Fibroblast of gingiva (primary cell): ENCODE measurements around the gene CUL4A.

Source experiments
- DNase-seq: peaks from one replicate; pipeline ENCODE4 v3.0.0-alpha.2; 2011; ENCODE audit warnings: low read depth

Gene CUL4A

GRCh38 chr13:113179374-113180230 lies 29.8 kb upstream of the CUL4A start:
- DNase-seq: no peak

DNA sequence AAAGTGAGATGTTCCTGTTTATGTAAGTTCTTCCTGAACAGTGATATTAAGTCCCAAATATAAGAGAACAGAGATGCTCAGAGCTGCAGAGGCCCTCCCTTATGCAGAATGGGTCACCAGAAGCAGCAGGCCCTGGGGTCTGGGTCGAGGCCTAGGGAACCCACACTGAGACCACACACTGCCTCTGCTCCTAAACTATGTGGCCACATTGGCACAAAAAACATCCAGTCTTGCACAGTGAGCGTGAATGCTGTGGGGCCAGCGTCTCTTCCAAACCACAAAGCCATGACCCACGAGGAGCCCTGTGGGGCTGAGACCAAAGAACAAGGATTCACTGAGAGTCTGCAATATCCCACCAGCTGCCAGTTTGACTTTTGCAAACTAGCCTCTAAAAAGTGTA lies 27.4 kb upstream of the CUL4A start:
- DNase-seq: peak; percentile 44

DNA sequence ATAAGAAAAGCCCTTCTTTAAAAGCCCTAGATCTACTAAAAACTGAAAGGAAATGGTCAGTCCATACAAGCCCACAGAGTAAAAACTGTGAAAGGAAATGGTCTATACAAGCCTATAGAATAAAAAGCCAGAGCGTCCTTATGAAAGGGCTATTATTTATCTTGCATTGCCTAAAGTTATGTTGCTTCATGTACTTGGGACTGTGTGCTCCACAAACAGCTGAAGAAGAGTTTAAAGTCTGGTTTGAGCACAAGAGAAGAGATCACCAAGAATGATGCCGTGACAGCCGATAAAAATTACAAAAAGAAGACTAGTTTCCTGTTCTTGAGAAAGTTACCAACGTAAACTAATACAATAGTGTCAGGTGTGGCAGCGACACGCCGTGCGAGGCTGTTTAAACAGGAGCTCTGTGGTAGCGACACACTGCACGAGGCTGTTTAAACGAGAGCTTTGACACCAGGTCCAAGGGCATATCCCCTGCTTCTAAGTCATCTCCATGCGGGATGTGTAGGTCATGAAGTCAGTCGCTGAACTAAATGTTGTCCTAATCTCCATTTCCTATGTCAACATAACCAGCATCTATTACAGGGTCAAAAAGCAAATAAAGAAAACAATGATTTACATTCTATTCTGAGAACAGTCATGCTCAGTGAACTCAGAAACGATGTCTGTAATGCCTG lies 25.8 kb upstream of the CUL4A start:
- peak; percentile 25 for DNase-seq

- DNase-seq: no peak
Measured at GRCh38 chr13:113184568-113185440, 24.6 kb upstream of the CUL4A start.

GRCh38 chr13:113186061-113186900 lies 23.1 kb upstream of the CUL4A start:
- no peak for DNase-seq

DNA sequence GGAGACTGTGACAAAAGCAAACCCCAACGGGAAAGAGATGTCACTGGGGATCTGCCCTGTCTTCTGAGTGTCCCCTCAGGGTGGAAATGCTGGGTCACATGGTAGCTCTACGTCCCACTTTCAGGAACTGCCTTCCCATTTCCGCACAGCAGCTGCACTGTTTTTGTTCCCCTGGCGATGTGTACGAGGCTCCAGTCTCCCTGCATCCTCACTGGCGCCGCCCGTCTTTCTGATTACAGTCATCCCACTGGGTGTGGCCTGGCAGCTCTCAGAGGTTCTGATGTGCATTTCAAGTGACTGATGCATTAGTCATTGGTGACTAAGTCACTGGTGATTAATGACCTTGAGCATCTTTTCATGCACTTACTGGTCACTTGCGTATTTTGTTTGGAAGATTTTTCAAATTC lies 22.1 kb upstream of the CUL4A start:
- DNase-seq: peak; percentile 99

- DNase-seq: peak; percentile 67
Measured at GRCh38 chr13:113187883-113188665, 21.3 kb upstream of the CUL4A start.

DNA sequence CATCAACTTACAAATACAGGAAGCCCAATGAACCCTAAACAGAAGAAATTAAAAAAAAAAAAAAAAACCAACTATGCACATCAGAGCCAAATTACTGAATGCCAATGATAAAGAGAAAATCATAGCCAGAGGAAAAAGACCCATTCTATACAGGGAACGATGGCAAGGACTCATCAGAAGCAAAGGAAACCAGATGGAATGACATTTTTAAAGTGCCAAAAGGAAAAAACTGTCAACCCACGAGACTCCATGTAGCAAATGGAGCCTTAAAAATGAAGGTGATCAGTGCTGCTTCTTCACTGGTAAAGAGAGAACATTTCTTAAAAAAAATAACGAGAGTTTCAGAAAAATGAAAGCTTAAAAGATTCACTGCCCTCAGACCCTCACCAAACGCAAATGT lies 19.2 kb upstream of the CUL4A start:
- no peak for DNase-seq

DNA sequence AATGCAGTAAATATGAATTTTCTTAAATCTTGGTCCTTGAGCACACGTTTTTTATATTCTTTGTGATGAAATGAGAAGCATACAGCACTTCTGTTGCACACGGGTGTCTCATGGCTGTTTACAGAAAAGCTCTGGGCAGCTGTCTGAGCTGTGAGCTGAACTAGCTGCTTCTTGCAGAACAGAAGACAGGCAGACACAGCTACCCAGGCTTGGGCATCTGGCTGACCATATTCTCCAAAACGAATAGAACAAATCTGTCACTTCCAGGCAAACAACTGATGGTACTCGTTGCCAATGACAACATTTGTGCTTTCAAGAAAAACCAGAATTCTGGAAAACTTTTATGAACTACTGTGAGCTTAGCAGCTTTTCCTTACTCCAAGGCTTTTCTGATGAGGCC lies 17.1 kb upstream of the CUL4A start:
- DNase-seq: no peak

GRCh38 chr13:113192902-113193301 lies 16.5 kb upstream of the CUL4A start:
- DNase-seq: peak; percentile 67

- DNase-seq: no peak
Measured at GRCh38 chr13:113195360-113195759, 14.1 kb upstream of the CUL4A start.

- no peak for DNase-seq
Measured at GRCh38 chr13:113196970-113197737, 12.3 kb upstream of the CUL4A start.

DNA sequence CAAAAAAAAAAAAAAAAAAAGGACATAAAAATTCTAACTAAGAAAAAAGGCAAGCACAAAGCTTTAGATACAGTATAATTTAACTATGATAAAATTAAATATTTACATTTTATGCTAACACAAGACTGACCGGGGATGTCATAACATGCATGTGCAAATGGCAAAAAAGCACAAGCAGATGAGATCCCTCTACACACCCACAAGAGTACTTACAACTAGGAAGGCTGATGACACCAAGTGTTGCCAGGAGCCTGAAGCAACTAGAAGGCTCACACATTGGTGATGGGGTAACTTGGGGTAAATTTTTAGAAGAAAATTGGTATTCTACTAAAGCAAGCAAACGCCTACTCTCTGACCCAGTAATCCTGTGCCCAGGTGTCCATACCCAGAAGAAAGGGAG lies 7.6 kb upstream of the CUL4A start:
- no peak for DNase-seq

- no peak for DNase-seq
Measured at GRCh38 chr13:113202912-113203311, 6.5 kb upstream of the CUL4A start.

DNA sequence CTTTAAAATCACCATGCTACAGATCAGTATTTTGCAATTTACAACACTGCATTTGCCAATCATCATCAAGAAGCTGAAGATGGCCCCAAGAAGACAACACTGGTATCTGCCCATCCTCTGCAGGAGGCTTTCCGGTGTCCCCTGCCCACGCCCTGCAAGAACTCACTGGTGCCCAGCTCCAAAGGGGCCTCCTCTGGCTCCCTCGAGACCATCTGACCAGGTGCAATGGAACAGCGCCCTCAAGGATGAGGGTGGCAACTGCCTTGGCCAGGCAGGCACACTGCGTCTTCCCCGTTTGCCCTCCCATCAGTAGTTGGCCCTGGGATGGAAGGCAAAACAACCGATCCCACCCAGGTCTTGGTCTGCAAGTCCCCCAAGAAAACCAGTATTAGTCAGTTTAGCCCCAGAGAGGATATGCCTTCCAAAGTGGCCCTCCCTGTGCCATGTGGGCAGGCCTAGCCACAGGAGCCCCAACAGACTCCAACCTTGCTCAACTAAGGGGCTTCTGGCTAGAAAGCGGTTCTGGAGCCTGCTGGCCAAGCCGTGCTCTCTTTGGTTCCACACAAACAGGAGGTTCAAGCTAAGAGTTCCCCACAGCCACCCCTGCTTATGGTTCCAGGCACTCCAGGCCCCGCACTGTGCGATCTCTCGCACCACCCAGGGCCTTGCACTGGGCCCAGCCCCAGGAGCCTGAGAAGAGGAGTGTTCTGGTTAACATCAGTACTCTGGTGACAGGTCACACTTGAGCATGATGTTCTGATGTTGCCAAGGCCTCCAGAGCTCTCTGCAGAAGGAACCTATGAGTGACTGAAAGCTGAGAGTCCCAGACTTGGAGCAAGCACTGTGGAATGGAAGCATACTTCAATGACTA lies 5.7 kb upstream of the CUL4A start:
- no peak for DNase-seq

GRCh38 chr13:113204378-113204734 lies 5.1 kb upstream of the CUL4A start:
- DNase-seq: no peak

DNA sequence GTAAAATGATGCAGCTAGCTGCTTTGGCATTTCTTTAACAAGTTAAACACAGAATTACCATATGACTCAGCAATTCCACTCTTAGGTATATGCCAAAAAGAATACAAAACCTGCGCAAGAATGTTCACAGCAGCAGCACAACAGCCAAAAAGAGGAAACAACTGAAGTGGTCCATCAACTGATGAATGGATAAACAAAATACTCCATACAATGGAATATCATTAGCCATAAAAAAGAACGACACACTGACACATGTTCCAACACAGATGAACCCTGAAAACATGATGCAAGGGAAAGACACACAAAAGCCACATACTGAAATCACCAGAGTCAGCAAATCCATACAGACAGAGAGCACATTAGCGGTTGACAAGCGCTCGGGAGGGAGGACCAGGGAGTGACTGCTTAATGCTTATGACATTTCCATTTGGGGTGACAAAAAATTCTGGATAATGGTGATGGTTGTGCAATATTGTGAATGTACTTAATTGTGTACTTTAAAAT lies 3.9 kb upstream of the CUL4A start:
- DNase-seq: peak; percentile 79

GRCh38 chr13:113207460-113207859 lies 2.0 kb upstream of the CUL4A start:
- no peak for DNase-seq

- peak; percentile 60 for DNase-seq
Measured at GRCh38 chr13:113207890-113208420, 1.5 kb upstream of the CUL4A start.
